Heart right ventricle (tissue), 16 donors: ENCODE results near the gene PWWP2B. TPM values are rescaled to one million over a fixed set of nuclear protein-coding genes. Genes with fewer than 3 reads are reported as not detected.

Experiments used
- ATAC-seq, 8 donors: fragments of 200-7000 bp; cut with Tn5 transposase; one replicate each; pipeline ENCODE4 v1.9.1; 2020; ENCODE audit warnings: mild to moderate bottlenecking in 8 of 8, moderate library complexity in 8 of 8, moderate number of reproducible peaks in 1 of 8
- DNase-seq, 2 donors: peaks; one replicate each; pipeline ENCODE4 v3.0.0-alpha.2; 2020
- H3K27ac ChIP-seq, 10 donors: fragments of 200-600 bp; sonication (generic) in 2 of 10; one replicate each; pipeline versions ENCODE4 v1.5.0 to v1.8.0; 2020 to 2022; ENCODE audit warnings: mild to moderate bottlenecking in 3 of 10
- H3K27me3 ChIP-seq, 7 donors: fragments of 200-600 bp; one replicate each; pipeline ENCODE4 v1.8.0; 2021 to 2022; ENCODE audit warnings: mild to moderate bottlenecking in 2 of 7
- H3K36me3 ChIP-seq, 9 donors: fragments of 200-600 bp; sonication (generic) in 1 of 9; one replicate each; pipeline versions ENCODE4 v1.5.0 to v1.8.0; 2020 to 2022; ENCODE audit warnings: mild to moderate bottlenecking in 2 of 9
- H3K4me1 ChIP-seq, 9 donors: fragments of 200-600 bp; sonication (generic) in 1 of 9; one replicate each; pipeline versions ENCODE4 v1.5.0 to v1.8.0; 2020 to 2022; ENCODE audit warnings: mild to moderate bottlenecking in 4 of 9
- H3K4me3 ChIP-seq, 10 donors: fragments of 200-600 bp; sonication (generic) in 2 of 10; one replicate each; pipeline versions ENCODE4 v1.5.0 to v1.8.0; 2020 to 2022; ENCODE audit warnings: mild to moderate bottlenecking in 7 of 10, moderate library complexity in 2 of 10
- H3K9me3 ChIP-seq, 11 donors: fragments of 200-600 bp in 10 of 11; sonication (generic) in 2 of 11; one replicate each; pipeline versions ENCODE4 v1.5.0 to v1.8.0; 2013 to 2022; ENCODE audit warnings: mild to moderate bottlenecking in 2 of 11, control low read depth in 1 of 11, moderate library complexity in 1 of 11
- CTCF ChIP-seq, 9 donors: fragments of 200-600 bp; sonication (generic) in 2 of 9; IDR thresholded peaks; one replicate each; pipeline versions ENCODE4 v1.5.0 to v1.8.0; 2021 to 2022; ENCODE audit warnings: antibody characterized with exemption in 9 of 9, mild to moderate bottlenecking in 5 of 9, moderate library complexity in 1 of 9
- WGBS, 2 donors: extraction: QIAGEN DNeasy Blood & Tissue Kit; methylation state at CpG; one replicate each; pipeline ENCODE4 v1.1.7; 2013; ENCODE audit warnings: inconsistent platforms in 1 of 2; 5-methylcytosine and 5-hydroxymethylcytosine counted together
- intact Hi-C, 10 donors: fragments of 100-400 bp; cut with DNase I; formaldehyde crosslinking; loops; one replicate each; pipeline versions ENCODE4 v1.11.1 to v1.14.2; 2022
- polyA plus RNA-seq, 2 donors: library from polyadenylated mRNA; stranded (reverse); fragments of 200-250 nt; gene quantifications; one replicate each; pipeline ENCODE4 v1.2.3, GENCODE V29; 2013
- total RNA-seq, 10 donors: library from RNA; stranded (reverse); fragmentation: NEBNext Ultra II Directional in 3 of 10; extraction: Animal tissue kit (Norgen Biotek cat#: 25700) in 3 of 10; gene quantifications; one replicate each; pipeline versions ENCODE4 v1.2.1 to v1.2.4, GENCODE V29; 2021 to 2023
- donor health status: Arrhythmogenic right ventricular cardiomyopathy.
- donor health status: ischemic (EF 13 %, LVEDD 7.1; RV severe dilation, severe dysfunction).
- donor health status: healthy with polysubstance abuse.
- donor health status: DM: no; HTN: yes; CAD: no.
- donor health status: DM: no; HTN: no; CAD: no.
- donor health status: ischemic (EF 25% LVEDD 6.9; RV normal size, moderate dysfunction).
- donor health status: ischemic (EF 25% LVEDD 5.7; RV mildly dilated, moderate dysfunction).
- donor health status: healthy.
- donor health status: DM: yes; HTN: yes; CAD: no.
- donor health status: Ischemic cardiomyopathy.
- donor health status: ischemic (EF 35%, LVEDD 5.7; RV mildly dilated, moderate dysfunction).
- donor health status: nonischemic (EF 11% LVEDD 7.7; RV severe dilation, severe dysfunction).
- donor health status: DM: yes; HTN: yes; CAD: no.
- donor health status: PGD.
- donor health status: ischemic (EF 29% LVEDD 5.4; RV normal size, mild dysfunction).
- donor health status: nonischemic (EF 23%, LVEDD 6.1; RV moderate dilation, normal function).

Gene PWWP2B
- total and polyA plus RNA-seq, 12 donors: 11.1 to 21.3 (median 15.0) TPM

- Histone ChIP-seq H3K4me1 (peaks cover 18 to 68% (median 49%) of the 10 kb centered on the region in 9 donors), H3K9me3 (no peaks in the 10 kb centered on the region), H3K27ac (peak overlapping the region in 5 of 10 donors; percentile 85 to 98 (median 91)), H3K4me3 (peak overlapping the region in 4 of 10 donors; percentile 76 to 94 (median 87)), H3K36me3 (no peaks in the 10 kb centered on the region), H3K27me3 (no peaks in the 10 kb centered on the region)
- ATAC-seq: no peak
- intact Hi-C loops: loop anchor here in 4 of 10 donors (5.0 to 10.0 kb wide), 3 partner anchors 119 to 239 kb away; no protein-coding TSS in a partner anchor
- no peak for TF ChIP-seq CTCF (IDR thresholded peaks at IDR 0.05)
- WGBS, 2 donors: 83 to 92% methylated on average over 13 of the region's 13 CpGs
- peak in 1 of 2 donors; percentile 11 for DNase-seq
Observed at GRCh38 chr10:132398566-132398991, 1.6 kb downstream of the PWWP2B start.

- Histone ChIP-seq H3K27me3 (no peaks in the 10 kb centered on the region), H3K36me3 (no peaks in the 10 kb centered on the region), H3K4me1 (peaks cover 18 to 65% (median 49%) of the 10 kb centered on the region in 9 donors), H3K4me3 (no peak overlapping the region), H3K27ac (peak overlapping the region in 3 of 10 donors; percentile 71 to 84 (median 81)), H3K9me3 (no peaks in the 10 kb centered on the region)
- ATAC-seq (no peak), DNase-seq (peak in 1 of 2 donors; percentile 11)
- no peak for TF ChIP-seq CTCF (IDR thresholded peaks at IDR 0.05)
- 89 to 93% methylated on average over 27 of the region's 27 CpGs for WGBS, 2 donors
- intact Hi-C loops: loop anchor here in 5 of 10 donors (5.0 to 10.0 kb wide), 4 partner anchors 48 to 238 kb away; no protein-coding TSS in a partner anchor
Observed at GRCh38 chr10:132399117-132400035, 2.4 kb downstream of the PWWP2B start.

GRCh38 chr10:132400041-132400546 lies 3.1 kb downstream of the PWWP2B start:
- intact Hi-C loops: loop anchor here in 1 of 10 donors (5.0 kb wide), 1 partner anchor 47 kb away; no protein-coding TSS in a partner anchor
- Histone ChIP-seq H3K27ac (peak overlapping the region in 9 of 10 donors; percentile 65 to 84 (median 73)), H3K27me3 (no peaks in the 10 kb centered on the region), H3K36me3 (peaks cover 0 to 6% (median 3%) of the 10 kb centered on the region in 9 donors), H3K4me3 (no peak overlapping the region), H3K4me1 (peaks cover 18 to 63% (median 49%) of the 10 kb centered on the region in 9 donors), H3K9me3 (no peaks in the 10 kb centered on the region)
- peak in 1 of 2 donors; percentile 14 for DNase-seq
- 88 to 94% methylated on average over 9 of the region's 9 CpGs for WGBS, 2 donors
- ATAC-seq: no peak
- no peak for TF ChIP-seq CTCF (IDR thresholded peaks at IDR 0.05)

GRCh38 chr10:132400547-132401151 lies 3.6 kb downstream of the PWWP2B start:
- ATAC-seq: peak in 4 of 8 donors; percentile 10 to 36 (median 20)
- DNase-seq: peak in 1 of 2 donors; percentile 32
- H3K4me3 ChIP-seq: no peak overlapping the region
- WGBS, 2 donors: 49 to 59% methylated on average over 17 of the region's 17 CpGs
- TF ChIP-seq CTCF (IDR thresholded peaks at IDR 0.05): no peak
- H3K4me1 ChIP-seq: peaks cover 18 to 57% (median 44%) of the 10 kb centered on the region in 9 donors
- peaks cover 0 to 11% (median 8%) of the 10 kb centered on the region in 9 donors for H3K36me3 ChIP-seq
- no peaks in the 10 kb centered on the region for H3K9me3 ChIP-seq
- H3K27me3 ChIP-seq: no peaks in the 10 kb centered on the region
- H3K27ac ChIP-seq: peak overlapping the region; percentile 54 to 84 (median 72)
- intact Hi-C loops: loop anchor here in 1 of 10 donors (5.0 kb wide), 1 partner anchor 47 kb away; no protein-coding TSS in a partner anchor
